Measurements from ENCODE around the gene TEX11.

TEX11 gene

GRCh38 chrX:70494441-70494840 lies 414.1 kb downstream of the TEX11 start:
- Histone ChIP-seq H3K23ac (ENCODE audit: low read length) (no peak overlapping the region), H3K79me1 (ENCODE audit: low read length) (no peaks in the 10 kb centered on the region), H2BK5ac (ENCODE audit: low read length) (no peak overlapping the region), H3K4me1 (ENCODE audit: control insufficient read depth, low read depth, low read length) (no peaks in the 10 kb centered on the region), H3K4ac (ENCODE audit: low read depth, low read length) (no peak overlapping the region), H2BK120ac (ENCODE audit: low read depth, low read length) (no peak overlapping the region), H3K56ac (ENCODE audit: low read length) (no peak overlapping the region), H2BK15ac (replicated peaks; ENCODE audit: low read depth) (no peak overlapping the region), H3K36me3 (ENCODE audit: control insufficient read depth, insufficient read depth, low read length) (peaks cover 3% of the 10 kb centered on the region), H3K18ac (ENCODE audit: low read length) (no peak overlapping the region), H3K79me2 (ENCODE audit: control insufficient read depth, insufficient read depth, low read length) (no peaks in the 10 kb centered on the region), H2AK5ac (ENCODE audit: low read length) (no peak overlapping the region), H3K27me3 (ENCODE audit: insufficient read depth, low read length, poor library complexity) (no peaks in the 10 kb centered on the region), H4K5ac (ENCODE audit: low read length) (no peak overlapping the region), H3K4me3 (ENCODE audit: low read length) (no peak overlapping the region), H3K9ac (ENCODE audit: low read length) (no peak overlapping the region), H4K8ac (ENCODE audit: low read depth, low read length) (no peak overlapping the region), H3K4me2 (ENCODE audit: low read length) (no peak overlapping the region), H3K27ac (ENCODE audit: low read depth, low read length) (no peak overlapping the region)
- no CpG with 5 or more reads among the region's 4 CpGs for WGBS (ENCODE audit: extremely low coverage, insufficient coverage, low lambda C conversion rate)
- no peak for DNase-seq

GRCh38 chrX:70488856-70489255 lies 419.7 kb downstream of the TEX11 start:
- no peak overlapping the region for H2BK120ac ChIP-seq (ENCODE audit: low read depth, low read length)
- H2BK15ac ChIP-seq (replicated peaks; ENCODE audit: low read depth), result no peak overlapping the region
- H3K9ac ChIP-seq (ENCODE audit: low read length), result no peak overlapping the region
- H4K5ac ChIP-seq (ENCODE audit: low read length), result no peak overlapping the region
- H4K8ac ChIP-seq (ENCODE audit: low read depth, low read length), result no peak overlapping the region
- no peak overlapping the region for H3K27ac ChIP-seq (ENCODE audit: low read depth, low read length)
- H3K27me3 ChIP-seq (ENCODE audit: insufficient read depth, low read length, poor library complexity), result no peaks in the 10 kb centered on the region
- no peak for DNase-seq
- WGBS (ENCODE audit: extremely low coverage, insufficient coverage, low lambda C conversion rate), result no CpG with 5 or more reads among the region's 2 CpGs
- no peak overlapping the region for H3K56ac ChIP-seq (ENCODE audit: low read length)
- no peak overlapping the region for H3K4me2 ChIP-seq (ENCODE audit: low read length)
- no peaks in the 10 kb centered on the region for H3K79me2 ChIP-seq (ENCODE audit: control insufficient read depth, insufficient read depth, low read length)
- H2BK5ac ChIP-seq (ENCODE audit: low read length), result no peak overlapping the region
- H3K23ac ChIP-seq (ENCODE audit: low read length), result no peak overlapping the region
- no peak overlapping the region for H3K18ac ChIP-seq (ENCODE audit: low read length)
- H2AK5ac ChIP-seq (ENCODE audit: low read length), result no peak overlapping the region
- H3K4ac ChIP-seq (ENCODE audit: low read depth, low read length), result no peak overlapping the region
- H3K79me1 ChIP-seq (ENCODE audit: low read length), result no peaks in the 10 kb centered on the region
- H3K4me1 ChIP-seq (ENCODE audit: control insufficient read depth, low read depth, low read length), result no peaks in the 10 kb centered on the region
- H3K36me3 ChIP-seq (ENCODE audit: control insufficient read depth, insufficient read depth, low read length), result peaks cover 3% of the 10 kb centered on the region
- no peak overlapping the region for H3K4me3 ChIP-seq (ENCODE audit: low read length)

DNA sequence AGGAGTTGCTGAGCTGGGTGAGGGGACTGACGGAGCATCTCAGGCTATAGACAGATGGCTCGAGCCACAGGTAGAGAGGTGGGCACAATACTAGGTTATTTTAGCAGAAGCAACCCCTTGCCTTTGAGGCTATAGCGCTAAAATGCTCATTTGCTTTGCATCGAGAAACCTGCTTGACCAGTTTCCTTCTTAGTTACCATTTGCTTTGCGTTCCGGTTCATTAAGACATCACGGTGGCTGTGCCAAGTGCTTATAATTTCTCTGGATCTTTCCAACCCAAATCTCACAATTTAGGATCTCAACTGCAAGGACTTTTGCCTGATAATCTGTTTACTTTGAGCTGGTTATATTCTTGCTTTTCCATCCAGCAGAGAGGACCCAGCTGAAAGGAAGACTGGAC lies 423.0 kb downstream of the TEX11 start:
- Histone ChIP-seq H3K4me2 (ENCODE audit: low read length) (no peak overlapping the region), H3K4me3 (ENCODE audit: low read length) (no peak overlapping the region), H4K5ac (ENCODE audit: low read length) (no peak overlapping the region), H3K4me1 (ENCODE audit: control insufficient read depth, low read depth, low read length) (no peaks in the 10 kb centered on the region), H2BK5ac (ENCODE audit: low read length) (no peak overlapping the region), H3K79me1 (ENCODE audit: low read length) (no peaks in the 10 kb centered on the region), H3K27ac (ENCODE audit: low read depth, low read length) (no peak overlapping the region), H2AK5ac (ENCODE audit: low read length) (no peak overlapping the region), H3K18ac (ENCODE audit: low read length) (no peak overlapping the region), H3K27me3 (ENCODE audit: insufficient read depth, low read length, poor library complexity) (no peaks in the 10 kb centered on the region), H2BK15ac (replicated peaks; ENCODE audit: low read depth) (no peak overlapping the region), H3K23ac (ENCODE audit: low read length) (no peak overlapping the region), H3K56ac (ENCODE audit: low read length) (no peak overlapping the region), H3K9ac (ENCODE audit: low read length) (no peak overlapping the region), H3K79me2 (ENCODE audit: control insufficient read depth, insufficient read depth, low read length) (no peaks in the 10 kb centered on the region), H3K36me3 (ENCODE audit: control insufficient read depth, insufficient read depth, low read length) (no peaks in the 10 kb centered on the region), H2BK120ac (ENCODE audit: low read depth, low read length) (no peak overlapping the region), H3K4ac (ENCODE audit: low read depth, low read length) (no peak overlapping the region), H4K8ac (ENCODE audit: low read depth, low read length) (no peak overlapping the region)
- no peak for DNase-seq
- no CpG with 5 or more reads among the region's 7 CpGs for WGBS (ENCODE audit: extremely low coverage, insufficient coverage, low lambda C conversion rate)

DNA sequence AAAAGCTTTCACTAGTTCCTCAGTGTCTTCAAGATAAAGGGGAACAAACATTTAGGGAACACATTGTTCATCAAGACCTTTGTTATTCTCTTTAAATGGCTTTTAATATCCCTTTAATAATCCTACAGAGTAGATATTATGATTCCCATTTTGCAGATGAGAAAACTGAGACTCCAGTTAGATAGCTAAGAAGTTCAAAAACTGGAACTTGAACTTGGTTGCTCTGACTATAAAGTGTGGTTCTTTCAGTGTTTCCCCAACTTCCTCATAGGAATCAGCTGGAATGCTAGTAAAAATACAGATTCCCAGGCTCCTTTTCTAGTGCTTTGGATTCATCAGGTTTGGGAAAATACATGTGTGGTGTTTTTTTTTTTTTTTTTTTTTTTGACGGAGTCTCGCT lies 426.2 kb downstream of the TEX11 start:
- H3K23ac ChIP-seq (ENCODE audit: low read length), result no peak overlapping the region
- H2BK15ac ChIP-seq (replicated peaks; ENCODE audit: low read depth), result no peak overlapping the region
- H4K5ac ChIP-seq (ENCODE audit: low read length), result no peak overlapping the region
- H3K79me2 ChIP-seq (ENCODE audit: control insufficient read depth, insufficient read depth, low read length), result peaks cover 2% of the 10 kb centered on the region
- no peak overlapping the region for H3K56ac ChIP-seq (ENCODE audit: low read length)
- DNase-seq, result no peak
- H2BK5ac ChIP-seq (ENCODE audit: low read length), result no peak overlapping the region
- no peak overlapping the region for H3K4ac ChIP-seq (ENCODE audit: low read depth, low read length)
- H3K27ac ChIP-seq (ENCODE audit: low read depth, low read length), result no peak overlapping the region
- no peak overlapping the region for H3K4me3 ChIP-seq (ENCODE audit: low read length)
- no peak overlapping the region for H3K18ac ChIP-seq (ENCODE audit: low read length)
- no peaks in the 10 kb centered on the region for H3K27me3 ChIP-seq (ENCODE audit: insufficient read depth, low read length, poor library complexity)
- H2BK120ac ChIP-seq (ENCODE audit: low read depth, low read length), result no peak overlapping the region
- H3K9ac ChIP-seq (ENCODE audit: low read length), result no peak overlapping the region
- H3K4me1 ChIP-seq (ENCODE audit: control insufficient read depth, low read depth, low read length), result no peaks in the 10 kb centered on the region
- H3K79me1 ChIP-seq (ENCODE audit: low read length), result no peaks in the 10 kb centered on the region
- no peaks in the 10 kb centered on the region for H3K36me3 ChIP-seq (ENCODE audit: control insufficient read depth, insufficient read depth, low read length)
- no CpG with 5 or more reads among the region's 2 CpGs for WGBS (ENCODE audit: extremely low coverage, insufficient coverage, low lambda C conversion rate)
- H3K4me2 ChIP-seq (ENCODE audit: low read length), result no peak overlapping the region
- H4K8ac ChIP-seq (ENCODE audit: low read depth, low read length), result no peak overlapping the region
- H2AK5ac ChIP-seq (ENCODE audit: low read length), result no peak overlapping the region

DNA sequence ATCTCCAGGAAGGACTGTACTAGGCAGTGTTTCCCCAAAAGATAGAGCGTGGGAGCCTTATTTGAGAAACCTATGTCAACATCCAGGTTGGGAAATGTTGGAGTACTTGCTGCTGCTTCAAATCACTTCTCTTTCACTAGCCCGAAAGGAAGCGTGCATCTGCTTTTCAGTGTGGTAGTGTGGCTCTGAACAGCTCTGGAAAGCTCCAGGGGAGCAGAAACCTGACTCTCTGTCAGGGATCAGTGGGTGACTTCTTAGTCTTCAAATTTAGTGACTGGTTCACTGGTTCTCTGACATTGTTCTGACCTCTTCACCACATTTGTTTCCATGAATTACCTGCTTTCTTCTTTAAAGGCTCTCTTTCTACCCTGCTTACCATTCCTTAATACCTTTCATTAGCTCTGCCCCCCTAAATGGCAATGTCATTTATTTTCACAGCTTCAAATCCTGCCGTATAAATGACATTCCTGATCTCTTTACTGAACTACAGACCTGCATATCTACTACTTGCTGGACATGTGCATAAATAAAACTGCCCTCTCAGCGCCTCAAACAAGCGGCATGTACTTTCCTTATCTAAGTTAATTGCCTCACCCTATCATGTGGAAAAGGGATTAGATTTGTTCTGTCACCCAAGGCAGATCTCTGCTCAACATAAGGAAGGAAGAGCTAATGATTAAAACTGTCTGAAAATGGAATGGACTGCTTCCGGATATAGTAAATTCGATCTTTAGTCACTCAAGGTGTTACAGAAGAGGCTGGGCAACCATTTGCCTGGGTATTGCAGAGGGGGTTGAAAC lies 426.8 kb downstream of the TEX11 start:
- no peak overlapping the region for H3K4me2 ChIP-seq (ENCODE audit: low read length)
- H3K23ac ChIP-seq (ENCODE audit: low read length), result no peak overlapping the region
- no peak overlapping the region for H2BK120ac ChIP-seq (ENCODE audit: low read depth, low read length)
- no peaks in the 10 kb centered on the region for H3K79me1 ChIP-seq (ENCODE audit: low read length)
- H3K79me2 ChIP-seq (ENCODE audit: control insufficient read depth, insufficient read depth, low read length), result peaks cover 2% of the 10 kb centered on the region
- no peak overlapping the region for H3K4ac ChIP-seq (ENCODE audit: low read depth, low read length)
- no peak overlapping the region for H2BK15ac ChIP-seq (replicated peaks; ENCODE audit: low read depth)
- no peak overlapping the region for H3K9ac ChIP-seq (ENCODE audit: low read length)
- H3K27me3 ChIP-seq (ENCODE audit: insufficient read depth, low read length, poor library complexity), result no peaks in the 10 kb centered on the region
- no peaks in the 10 kb centered on the region for H3K36me3 ChIP-seq (ENCODE audit: control insufficient read depth, insufficient read depth, low read length)
- H3K18ac ChIP-seq (ENCODE audit: low read length), result no peak overlapping the region
- DNase-seq, result no peak
- no peak overlapping the region for H4K5ac ChIP-seq (ENCODE audit: low read length)
- no peaks in the 10 kb centered on the region for H3K4me1 ChIP-seq (ENCODE audit: control insufficient read depth, low read depth, low read length)
- no peak overlapping the region for H3K4me3 ChIP-seq (ENCODE audit: low read length)
- H4K8ac ChIP-seq (ENCODE audit: low read depth, low read length), result no peak overlapping the region
- H3K56ac ChIP-seq (ENCODE audit: low read length), result no peak overlapping the region
- H2AK5ac ChIP-seq (ENCODE audit: low read length), result no peak overlapping the region
- H3K27ac ChIP-seq (ENCODE audit: low read depth, low read length), result no peak overlapping the region
- H2BK5ac ChIP-seq (ENCODE audit: low read length), result no peak overlapping the region
- no CpG with 5 or more reads among the region's 8 CpGs for WGBS (ENCODE audit: extremely low coverage, insufficient coverage, low lambda C conversion rate)

GRCh38 chrX:70480660-70481018 lies 427.9 kb downstream of the TEX11 start:
- H3K4me2 ChIP-seq (ENCODE audit: low read length), result no peak overlapping the region
- H3K27ac ChIP-seq (ENCODE audit: low read depth, low read length), result no peak overlapping the region
- no peak overlapping the region for H3K23ac ChIP-seq (ENCODE audit: low read length)
- no peak overlapping the region for H2AK5ac ChIP-seq (ENCODE audit: low read length)
- H2BK15ac ChIP-seq (replicated peaks; ENCODE audit: low read depth), result no peak overlapping the region
- H4K8ac ChIP-seq (ENCODE audit: low read depth, low read length), result no peak overlapping the region
- H3K4me3 ChIP-seq (ENCODE audit: low read length), result no peak overlapping the region
- H3K56ac ChIP-seq (ENCODE audit: low read length), result no peak overlapping the region
- H2BK5ac ChIP-seq (ENCODE audit: low read length), result no peak overlapping the region
- H3K36me3 ChIP-seq (ENCODE audit: control insufficient read depth, insufficient read depth, low read length), result no peaks in the 10 kb centered on the region
- no peak overlapping the region for H3K4ac ChIP-seq (ENCODE audit: low read depth, low read length)
- no peaks in the 10 kb centered on the region for H3K79me1 ChIP-seq (ENCODE audit: low read length)
- no peak overlapping the region for H4K5ac ChIP-seq (ENCODE audit: low read length)
- H3K79me2 ChIP-seq (ENCODE audit: control insufficient read depth, insufficient read depth, low read length), result peaks cover 2% of the 10 kb centered on the region
- no peaks in the 10 kb centered on the region for H3K4me1 ChIP-seq (ENCODE audit: control insufficient read depth, low read depth, low read length)
- H3K27me3 ChIP-seq (ENCODE audit: insufficient read depth, low read length, poor library complexity), result no peaks in the 10 kb centered on the region
- DNase-seq, result no peak
- WGBS (ENCODE audit: extremely low coverage, insufficient coverage, low lambda C conversion rate), result no CpG with 5 or more reads among the region's 9 CpGs
- no peak overlapping the region for H3K18ac ChIP-seq (ENCODE audit: low read length)
- H3K9ac ChIP-seq (ENCODE audit: low read length), result no peak overlapping the region
- no peak overlapping the region for H2BK120ac ChIP-seq (ENCODE audit: low read depth, low read length)
